Fibroblast of skin of right quadriceps (primary cell): Measurements from ENCODE around the gene RNPC3.
"Not testable (repeated sequence)": the region's sequence is repeated elsewhere in the genome, so short reads cannot be mapped to it uniquely, and the experiment has no call there.

Source experiments
- DNase-seq: peaks from one replicate; pipeline ENCODE4 v3.0.0-alpha.2; 2013

Gene RNPC3

GRCh38 chr1:103525607-103526507 lies at the start of gene RNPC3:
TSS of gene RNPC3 (plus strand) at chr1:103525699. CDS start at chr1:103526071, 372 bp downstream.
- peak; percentile 91 for DNase-seq

GRCh38 chr1:103477101-103477500 lies 48.4 kb upstream of the RNPC3 start:
- no peak for DNase-seq

GRCh38 chr1:103489935-103490334 lies 35.6 kb upstream of the RNPC3 start:
- DNase-seq, result no peak

GRCh38 chr1:103492003-103492625 lies 33.4 kb upstream of the RNPC3 start:
- DNase-seq, result no peak

- peak; percentile 59 for DNase-seq
Observed at GRCh38 chr1:103496014-103496635, 29.4 kb upstream of the RNPC3 start.

GRCh38 chr1:103497404-103497803 lies 28.1 kb upstream of the RNPC3 start:
- DNase-seq, result no peak

- DNase-seq, result no peak
Observed at GRCh38 chr1:103509250-103509649, 16.2 kb upstream of the RNPC3 start.

- peak; percentile 10 for DNase-seq
Observed at GRCh38 chr1:103513711-103514110, 11.8 kb upstream of the RNPC3 start.

GRCh38 chr1:103514920-103515503 lies 10.5 kb upstream of the RNPC3 start:
- DNase-seq, result peak; percentile 54

GRCh38 chr1:103516283-103516682 lies 9.2 kb upstream of the RNPC3 start:
- no peak for DNase-seq

- peak; percentile 63 for DNase-seq
Observed at GRCh38 chr1:103516693-103517092, 8.8 kb upstream of the RNPC3 start.

- DNase-seq, result peak; percentile 11
Observed at GRCh38 chr1:103517380-103518047, 8.0 kb upstream of the RNPC3 start.

- no peak for DNase-seq
Observed at GRCh38 chr1:103520822-103521221, 4.7 kb upstream of the RNPC3 start.

- no peak for DNase-seq
Observed at GRCh38 chr1:103523346-103523745, 2.2 kb upstream of the RNPC3 start.

GRCh38 chr1:103525114-103525606 lies 339 bp upstream of the RNPC3 start:
- DNase-seq, result peak; percentile 52

- no peak for DNase-seq
Observed at GRCh38 chr1:103527331-103527730, 1.8 kb downstream of the RNPC3 start.

- peak; percentile 25 for DNase-seq
Observed at GRCh38 chr1:103529746-103530145, 4.2 kb downstream of the RNPC3 start.

- DNase-seq, result no peak
Observed at GRCh38 chr1:103538226-103538625, 12.7 kb downstream of the RNPC3 start.

GRCh38 chr1:103541431-103541830 lies 15.9 kb downstream of the RNPC3 start:
- DNase-seq, result no peak

- no peak for DNase-seq
Observed at GRCh38 chr1:103546496-103546895, 21.0 kb downstream of the RNPC3 start.

GRCh38 chr1:103547840-103548239 lies 22.3 kb downstream of the RNPC3 start:
- no peak for DNase-seq

GRCh38 chr1:103560427-103560826 lies 34.9 kb downstream of the RNPC3 start:
- DNase-seq, result no peak

GRCh38 chr1:103561124-103561523 lies 35.6 kb downstream of the RNPC3 start:
- DNase-seq, result not testable (repeated sequence)
